LNCAP (cell line): ENCODE measurements around the gene FAM32A.

Experiments used
- TF ChIP-seq, protein P1 (sequence below): fragments of 450-650 bp; IDR thresholded peaks from 2 replicates; pipeline ENCODE4 v1.5.1; 2017; ENCODE audit warnings: mild to moderate bottlenecking

FAM32A gene

DNA sequence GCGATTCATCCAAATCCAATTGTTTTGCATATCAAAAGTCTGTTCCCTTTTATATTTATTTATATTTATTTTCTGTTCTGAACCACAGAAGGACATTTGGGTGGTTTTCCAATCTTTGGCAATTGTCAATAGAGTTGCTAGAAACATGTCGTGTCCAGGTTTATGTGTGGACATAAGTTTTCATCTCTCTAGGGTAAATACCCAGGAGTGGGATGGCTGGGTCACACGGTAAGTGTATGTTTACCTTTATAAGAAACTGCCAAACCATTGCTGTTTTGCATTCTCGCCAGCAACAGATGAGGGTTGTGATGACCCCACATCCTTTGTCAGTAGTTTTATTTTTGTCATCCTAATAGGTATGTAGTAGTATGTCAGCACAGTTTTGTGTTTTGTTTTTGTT lies 25.0 kb downstream of the FAM32A start:
- TF ChIP-seq, protein P1, sequence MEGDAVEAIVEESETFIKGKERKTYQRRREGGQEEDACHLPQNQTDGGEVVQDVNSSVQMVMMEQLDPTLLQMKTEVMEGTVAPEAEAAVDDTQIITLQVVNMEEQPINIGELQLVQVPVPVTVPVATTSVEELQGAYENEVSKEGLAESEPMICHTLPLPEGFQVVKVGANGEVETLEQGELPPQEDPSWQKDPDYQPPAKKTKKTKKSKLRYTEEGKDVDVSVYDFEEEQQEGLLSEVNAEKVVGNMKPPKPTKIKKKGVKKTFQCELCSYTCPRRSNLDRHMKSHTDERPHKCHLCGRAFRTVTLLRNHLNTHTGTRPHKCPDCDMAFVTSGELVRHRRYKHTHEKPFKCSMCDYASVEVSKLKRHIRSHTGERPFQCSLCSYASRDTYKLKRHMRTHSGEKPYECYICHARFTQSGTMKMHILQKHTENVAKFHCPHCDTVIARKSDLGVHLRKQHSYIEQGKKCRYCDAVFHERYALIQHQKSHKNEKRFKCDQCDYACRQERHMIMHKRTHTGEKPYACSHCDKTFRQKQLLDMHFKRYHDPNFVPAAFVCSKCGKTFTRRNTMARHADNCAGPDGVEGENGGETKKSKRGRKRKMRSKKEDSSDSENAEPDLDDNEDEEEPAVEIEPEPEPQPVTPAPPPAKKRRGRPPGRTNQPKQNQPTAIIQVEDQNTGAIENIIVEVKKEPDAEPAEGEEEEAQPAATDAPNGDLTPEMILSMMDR = no peak

DNA sequence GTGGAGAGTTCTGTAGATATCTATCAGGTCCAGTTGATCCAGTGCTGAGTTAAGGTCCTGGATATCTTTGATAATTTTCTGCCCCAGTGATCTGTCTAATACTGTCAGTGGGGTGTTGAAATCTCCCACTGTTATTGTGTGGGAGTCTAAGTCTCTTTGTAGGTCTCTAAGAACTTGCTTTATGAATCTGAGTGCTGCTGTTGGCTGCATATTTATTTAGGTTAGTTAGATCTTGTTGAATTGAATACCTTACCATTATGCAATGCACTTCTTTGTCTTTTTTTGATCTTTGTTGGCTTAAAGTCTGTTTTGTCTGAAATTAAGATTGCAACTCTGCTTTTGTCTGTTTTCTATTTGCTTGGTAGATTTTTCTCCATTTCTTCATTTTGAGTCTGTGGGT lies 27.9 kb downstream of the FAM32A start:
- TF ChIP-seq, protein P1 = no peak

DNA sequence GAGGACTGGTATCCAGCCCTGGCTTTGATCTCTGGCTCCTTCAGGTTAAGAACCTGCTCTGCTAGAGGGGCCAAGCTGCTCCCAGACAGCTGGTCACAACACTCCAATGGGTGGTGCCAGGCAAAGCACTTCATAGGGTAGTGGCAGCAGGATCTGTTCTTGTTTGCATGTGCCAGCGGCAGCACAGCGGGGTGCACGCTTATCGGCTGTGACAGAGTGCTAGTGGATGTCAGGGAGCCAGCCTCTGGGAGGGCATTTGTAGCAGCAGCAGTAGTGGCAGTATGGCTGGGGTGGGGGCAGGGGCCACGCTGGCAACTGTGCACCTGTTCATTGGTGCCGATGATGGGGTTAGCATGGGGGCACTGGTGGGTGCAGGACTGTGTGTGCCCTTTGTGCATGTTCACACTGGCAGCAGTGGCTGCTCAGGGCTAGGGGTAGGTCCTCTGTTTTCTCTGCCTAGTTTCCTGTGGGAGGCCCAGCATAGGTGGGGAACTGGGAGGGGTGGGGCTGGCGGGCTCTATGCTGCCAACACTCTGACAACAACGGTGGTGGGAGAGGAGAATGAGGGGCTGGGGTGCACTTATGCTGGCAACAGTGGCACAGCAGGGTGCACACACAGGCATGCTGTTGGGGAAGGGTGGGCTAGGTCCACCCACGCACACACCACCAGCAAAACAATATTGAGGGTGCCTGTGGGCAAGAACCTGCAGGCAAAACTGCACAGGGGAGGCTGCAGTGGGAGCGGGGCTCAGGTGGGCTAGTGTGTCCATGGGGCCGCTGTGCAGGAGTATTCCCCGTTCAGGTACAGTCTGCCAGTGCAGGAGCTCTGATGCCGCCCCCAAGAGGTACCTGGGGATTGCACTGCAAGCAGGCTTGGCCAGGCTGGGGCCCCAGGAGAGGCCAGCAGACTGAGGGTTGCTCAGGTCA lies 31.8 kb downstream of the FAM32A start:
- TF ChIP-seq, protein P1 = no peak

DNA sequence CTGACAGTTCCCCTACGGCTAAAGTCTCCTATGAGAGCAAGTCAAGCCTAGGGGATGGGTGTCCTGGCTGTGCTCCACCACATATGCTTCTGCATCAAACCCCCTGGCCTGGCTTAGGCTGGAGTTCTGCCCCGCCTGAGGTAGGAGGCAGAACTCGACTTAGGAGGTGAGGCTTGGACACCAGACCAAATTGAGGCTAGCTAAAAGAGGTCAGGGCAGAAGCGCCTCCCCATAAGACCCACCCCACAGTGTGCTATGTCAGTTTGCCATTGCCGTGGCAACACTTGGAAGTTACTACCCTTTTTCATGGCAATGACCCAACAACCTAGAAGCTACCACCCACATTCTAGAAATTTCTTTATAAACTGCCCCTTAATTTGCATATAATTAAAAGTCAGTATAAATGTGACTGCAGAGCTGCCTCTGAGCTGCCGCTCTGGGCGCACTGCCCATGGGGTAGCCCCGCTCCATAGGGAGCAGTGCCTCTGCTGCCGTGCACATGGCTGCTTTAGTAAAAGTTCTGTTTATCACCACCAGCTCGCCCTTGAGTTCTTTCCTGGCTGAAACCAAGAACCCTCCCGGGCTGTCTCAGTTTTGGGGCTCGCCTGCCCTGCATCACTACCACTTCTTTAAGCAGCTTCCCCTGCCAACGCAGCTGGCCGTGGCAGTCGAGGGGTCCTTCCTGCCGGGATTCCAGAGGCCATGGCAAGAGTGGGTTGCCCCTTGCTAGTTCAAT lies 32.7 kb downstream of the FAM32A start:
- TF ChIP-seq, protein P1 = no peak

DNA sequence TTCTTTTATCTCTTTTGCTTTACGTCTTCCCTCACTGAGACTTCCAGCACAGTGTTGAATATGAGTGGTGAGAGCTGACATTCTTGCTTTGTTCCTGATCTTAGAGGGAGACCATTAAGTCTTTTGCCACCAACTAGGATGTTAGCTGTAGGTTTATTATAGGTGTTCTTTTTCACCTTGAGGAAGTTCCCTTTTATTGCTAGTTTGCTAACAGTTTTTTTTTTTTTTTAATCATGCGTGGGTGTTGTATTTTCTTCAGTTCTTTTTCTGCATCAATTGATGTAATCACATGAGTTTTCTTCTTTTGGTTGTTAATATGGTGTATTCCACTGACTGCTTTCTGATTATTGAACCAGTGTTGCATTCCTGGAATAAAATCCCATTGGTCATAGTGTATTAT lies 33.6 kb downstream of the FAM32A start:
- TF ChIP-seq, protein P1 = no peak

DNA sequence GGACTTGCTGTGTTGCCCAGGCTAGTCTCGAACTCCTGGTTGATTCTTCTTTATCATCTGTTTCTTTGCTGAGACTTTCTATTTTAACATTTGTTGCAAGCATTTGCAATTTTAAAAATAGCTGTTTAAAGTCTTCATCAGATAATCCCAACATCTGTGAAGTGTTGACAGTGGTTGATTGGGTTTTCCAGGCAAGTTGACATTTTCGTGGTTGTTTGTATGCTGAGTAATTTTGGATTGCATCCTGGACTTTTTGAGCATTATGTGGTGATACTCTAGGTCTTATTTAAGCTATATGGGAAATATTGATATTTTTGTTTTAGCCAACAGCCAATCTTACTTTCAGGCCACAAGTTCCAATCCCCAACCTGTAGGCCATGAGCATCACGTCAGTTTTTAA lies 37.6 kb downstream of the FAM32A start:
- TF ChIP-seq, protein P1 = no peak

DNA sequence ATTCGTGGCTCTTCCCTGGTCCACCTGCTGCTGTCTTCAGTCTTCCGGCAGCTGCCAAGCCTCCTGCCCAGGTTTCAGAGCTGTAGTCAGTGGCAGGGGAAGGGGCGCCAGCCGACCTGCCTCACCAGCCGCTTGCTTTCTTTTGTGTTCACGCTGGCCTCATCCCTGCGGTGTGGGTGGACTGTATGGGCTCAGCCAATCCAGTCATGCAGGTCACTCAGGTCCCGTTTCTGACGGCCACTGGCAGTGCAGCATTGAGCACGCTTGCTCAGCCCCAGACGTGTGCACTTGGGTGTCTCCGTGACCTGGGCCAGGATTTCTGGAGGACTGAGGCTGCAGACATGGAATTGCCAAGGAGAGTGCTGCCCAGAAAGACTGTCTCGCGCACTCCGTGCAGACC lies 38.5 kb downstream of the FAM32A start:
- TF ChIP-seq, protein P1 = no peak
